Esophagus squamous epithelium (tissue), 5 donors: ENCODE measurements around the gene TMEM91. TPM values are rescaled to one million over a fixed set of nuclear protein-coding genes. Genes with fewer than 3 reads are reported as not detected.

Experiments used
- DNase-seq: peaks from one replicate; lab custom pipeline; 2025; lab: John Stamatoyannopoulos, UW
- H3K27ac ChIP-seq, 4 donors: fragments of 200-600 bp; sonication (generic); one replicate each; pipeline ENCODE4 v1.5.1; 2016 to 2019; ENCODE audit warnings: mild to moderate bottlenecking in 1 of 4
- H3K27me3 ChIP-seq, 4 donors: fragments of 200-600 bp; sonication (generic); 1 replicate in 3 of 4; 2 replicates in 1 of 4; pipeline versions ENCODE4 v1.5.1 to v1.6.0; 2017 to 2021; ENCODE audit warnings: antibody characterized with exemption in 1 of 4
- H3K36me3 ChIP-seq, 3 donors: fragments of 200-600 bp; sonication (generic); one replicate each; pipeline ENCODE4 v1.5.1; 2016 to 2019
- H3K4me1 ChIP-seq, 3 donors: fragments of 200-600 bp; sonication (generic); one replicate each; pipeline ENCODE4 v1.5.1; 2017 to 2019
- H3K4me3 ChIP-seq, 4 donors: fragments of 200-600 bp; sonication (generic); 1 replicate in 3 of 4; 2 replicates in 1 of 4; pipeline ENCODE4 v1.5.1; 2016 to 2019; ENCODE audit warnings: mild to moderate bottlenecking in 2 of 4, moderate library complexity in 1 of 4
- H3K9me3 ChIP-seq, 3 donors: fragments of 200-600 bp; sonication (generic); one replicate each; pipeline ENCODE4 v1.5.1; 2016 to 2019
- POLR2A ChIP-seq, 4 donors: fragments of 450-650 bp; IDR thresholded peaks; one replicate each; pipeline ENCODE4 v1.6.1; 2017; ENCODE audit warnings: antibody characterized with exemption in 4 of 4, mild to moderate bottlenecking in 4 of 4, moderate library complexity in 3 of 4
- WGBS, 2 donors: methylation state at CpG; one replicate each; pipeline ENCODE4 v1.1.5; 2018; 5-methylcytosine and 5-hydroxymethylcytosine counted together
- intact Hi-C: fragments of 100-400 bp; cut with DNase I; formaldehyde crosslinking; loops from one replicate; pipeline ENCODE4 v1.15.0; 2022
- total RNA-seq, 4 donors: library from RNA; depleted of rRNA; stranded (reverse); fragments of >200 nt; gene quantifications; one replicate each; pipeline ENCODE4 v1.1.0, GENCODE V29; 2016
- TF ChIP-seq, protein P1 (sequence below), 6 experiments: fragments of 450-650 bp in 4 of 6; fragments of 200-600 bp in 2 of 6; sonication (generic) in 2 of 6; IDR thresholded peaks; one replicate each; pipeline ENCODE4 v1.5.1; 2016 to 2019; ENCODE audit warnings: antibody characterized with exemption in 6 of 6, mild to moderate bottlenecking in 4 of 6, moderate library complexity in 4 of 6
- donor health status: DM: yes; HTN: yes; CAD: no.

Gene TMEM91
- total RNA-seq, 4 donors from 2014 or later = 6.2 to 15.8 (median 9.3) TPM

DNA sequence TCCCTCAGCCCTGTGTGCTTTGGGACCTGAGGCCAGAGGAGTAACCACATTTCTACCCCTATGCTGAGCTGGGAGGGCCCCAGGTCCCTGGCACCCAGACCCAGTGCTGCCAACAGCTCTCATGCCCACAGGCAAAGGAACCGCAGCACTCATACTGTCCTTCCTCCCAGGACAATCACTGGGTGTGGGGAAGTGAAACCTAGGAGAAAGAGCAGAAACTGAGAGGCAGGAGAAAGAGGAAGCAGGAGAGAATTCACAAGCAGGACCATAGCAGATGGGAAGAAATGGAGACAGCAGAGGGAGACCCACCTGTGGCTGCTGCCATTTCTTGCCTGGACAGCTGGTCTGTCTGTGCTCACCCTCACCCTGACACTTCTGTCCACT is 47.5 kb upstream of the TMEM91 start:
- intact Hi-C loops = no loop called here
- TF ChIP-seq, protein P1, sequence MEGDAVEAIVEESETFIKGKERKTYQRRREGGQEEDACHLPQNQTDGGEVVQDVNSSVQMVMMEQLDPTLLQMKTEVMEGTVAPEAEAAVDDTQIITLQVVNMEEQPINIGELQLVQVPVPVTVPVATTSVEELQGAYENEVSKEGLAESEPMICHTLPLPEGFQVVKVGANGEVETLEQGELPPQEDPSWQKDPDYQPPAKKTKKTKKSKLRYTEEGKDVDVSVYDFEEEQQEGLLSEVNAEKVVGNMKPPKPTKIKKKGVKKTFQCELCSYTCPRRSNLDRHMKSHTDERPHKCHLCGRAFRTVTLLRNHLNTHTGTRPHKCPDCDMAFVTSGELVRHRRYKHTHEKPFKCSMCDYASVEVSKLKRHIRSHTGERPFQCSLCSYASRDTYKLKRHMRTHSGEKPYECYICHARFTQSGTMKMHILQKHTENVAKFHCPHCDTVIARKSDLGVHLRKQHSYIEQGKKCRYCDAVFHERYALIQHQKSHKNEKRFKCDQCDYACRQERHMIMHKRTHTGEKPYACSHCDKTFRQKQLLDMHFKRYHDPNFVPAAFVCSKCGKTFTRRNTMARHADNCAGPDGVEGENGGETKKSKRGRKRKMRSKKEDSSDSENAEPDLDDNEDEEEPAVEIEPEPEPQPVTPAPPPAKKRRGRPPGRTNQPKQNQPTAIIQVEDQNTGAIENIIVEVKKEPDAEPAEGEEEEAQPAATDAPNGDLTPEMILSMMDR (IDR thresholded peaks at IDR 0.05) = no peak
- no peak for TF ChIP-seq POLR2A (IDR thresholded peaks at IDR 0.05)
- H3K9me3 ChIP-seq = no peaks in the 10 kb centered on the region
- DNase-seq = no peak
- H3K36me3 ChIP-seq = peaks cover 0 to 46% (median 12%) of the 10 kb centered on the region in 3 donors
- H3K27ac ChIP-seq = peak overlapping the region; percentile 85 to 90 (median 88)
- H3K4me1 ChIP-seq = peaks cover 53 to 71% (median 54%) of the 10 kb centered on the region in 3 donors
- 13 to 60% methylated on average over 1 of the region's 1 CpG for WGBS, 2 donors
- H3K27me3 ChIP-seq = no peaks in the 10 kb centered on the region
- H3K4me3 ChIP-seq = peak overlapping the region in 1 of 4 donors; percentile 53

DNA sequence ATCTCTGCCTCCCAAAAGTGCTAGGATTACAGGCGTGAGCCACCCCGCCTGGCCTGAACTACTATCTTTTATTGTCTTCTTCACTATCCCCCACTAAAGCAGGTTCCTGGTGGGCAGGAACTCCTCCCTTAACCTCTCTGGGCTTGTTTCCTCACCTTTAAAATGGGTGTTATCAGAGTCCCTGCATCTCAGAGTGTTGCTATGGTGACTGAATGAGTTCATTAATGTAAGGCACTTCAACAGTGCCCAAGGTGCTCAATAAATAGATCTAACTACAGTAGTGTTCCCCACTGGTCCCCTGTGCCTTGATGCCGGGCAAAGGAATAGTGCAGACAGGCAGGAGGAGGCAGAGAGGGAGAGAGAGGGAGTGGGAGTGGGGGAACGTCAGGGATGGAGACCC is 45.9 kb upstream of the TMEM91 start:
- intact Hi-C loops = no loop called here
- peaks cover 0 to 50% (median 12%) of the 10 kb centered on the region in 3 donors for H3K36me3 ChIP-seq
- no peak overlapping the region for H3K4me3 ChIP-seq
- peaks cover 36 to 60% (median 41%) of the 10 kb centered on the region in 3 donors for H3K4me1 ChIP-seq
- H3K9me3 ChIP-seq = no peaks in the 10 kb centered on the region
- WGBS, 2 donors = 82 to 90% methylated on average over 4 of the region's 4 CpGs
- no peak for DNase-seq
- H3K27me3 ChIP-seq = no peaks in the 10 kb centered on the region
- no peak overlapping the region for H3K27ac ChIP-seq
- TF ChIP-seq, protein P1 (IDR thresholded peaks at IDR 0.05) = no peak
- TF ChIP-seq POLR2A (IDR thresholded peaks at IDR 0.05) = no peak

DNA sequence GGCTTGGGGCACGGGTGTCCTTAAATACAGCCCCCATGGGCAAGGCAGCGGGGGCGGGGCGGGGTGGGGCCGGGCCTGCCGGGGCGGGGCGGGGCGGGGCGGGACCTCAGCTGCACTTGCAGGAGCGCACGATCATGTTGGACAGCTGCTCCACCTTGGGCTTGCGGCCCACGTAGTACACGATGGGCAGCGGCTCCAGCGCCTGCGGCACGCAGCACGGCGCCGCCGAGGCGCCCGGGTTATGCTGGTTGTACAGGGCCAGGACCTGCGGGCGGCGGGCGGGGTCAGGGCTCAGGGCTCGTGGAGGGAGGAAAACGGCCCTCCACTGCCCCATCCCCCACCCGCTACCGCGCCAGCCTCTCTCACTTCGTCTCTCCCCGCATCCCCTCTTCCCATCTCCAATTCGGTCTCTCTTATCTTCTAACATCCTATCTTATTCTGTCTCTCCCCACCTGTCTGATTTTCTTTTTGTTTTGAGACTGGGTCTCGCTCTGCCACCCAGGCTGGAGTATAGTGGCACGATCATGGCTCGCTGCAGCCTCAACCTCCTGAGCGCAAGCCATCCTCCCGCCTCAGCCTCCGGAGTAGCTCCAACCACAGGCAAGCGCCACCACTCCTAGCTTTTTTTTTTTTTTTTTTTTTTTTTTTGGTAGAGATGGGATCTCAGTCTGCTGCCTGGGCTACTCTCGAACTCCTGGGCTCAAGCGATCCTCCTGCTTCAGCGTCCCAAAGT is 45.2 kb upstream of the TMEM91 start:
- Histone ChIP-seq H3K36me3 (peaks cover 0 to 57% (median 12%) of the 10 kb centered on the region in 3 donors), H3K4me1 (peaks cover 30 to 55% (median 35%) of the 10 kb centered on the region in 3 donors), H3K9me3 (no peaks in the 10 kb centered on the region), H3K27me3 (no peaks in the 10 kb centered on the region), H3K4me3 (no peak overlapping the region), H3K27ac (no peak overlapping the region)
- no peak for DNase-seq
- TF ChIP-seq, protein P1 (IDR thresholded peaks at IDR 0.05) = no peak
- no peak for TF ChIP-seq POLR2A (IDR thresholded peaks at IDR 0.05)
- 85 to 87% methylated on average over 20 to 29 of the region's 47 CpGs for WGBS, 2 donors
- intact Hi-C loops = no loop called here

DNA sequence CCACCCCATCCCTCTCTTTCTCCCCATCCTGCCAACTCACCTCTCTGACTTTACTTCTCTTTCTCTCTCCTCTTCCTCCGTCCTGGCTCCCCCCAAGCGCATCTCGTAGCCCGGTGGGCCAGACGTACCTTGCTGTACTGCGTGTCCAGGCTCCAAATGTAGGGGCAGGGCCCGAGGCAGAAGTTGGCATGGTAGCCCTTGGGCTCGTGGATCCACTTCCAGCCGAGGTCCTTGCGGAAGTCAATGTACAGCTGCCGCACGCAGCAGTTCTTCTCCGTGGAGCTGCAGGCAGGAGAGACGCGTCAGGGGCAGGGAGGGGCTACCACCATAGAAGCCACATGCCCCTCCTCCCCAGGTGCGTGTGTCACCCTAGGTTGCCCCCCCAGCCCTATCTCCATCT is 44.3 kb upstream of the TMEM91 start:
- Histone ChIP-seq H3K36me3 (peaks cover 0 to 64% (median 12%) of the 10 kb centered on the region in 3 donors), H3K9me3 (no peaks in the 10 kb centered on the region), H3K4me3 (no peak overlapping the region), H3K27ac (no peak overlapping the region), H3K4me1 (peaks cover 21 to 46% (median 26%) of the 10 kb centered on the region in 3 donors), H3K27me3 (no peaks in the 10 kb centered on the region)
- no peak for TF ChIP-seq POLR2A (IDR thresholded peaks at IDR 0.05)
- TF ChIP-seq, protein P1 (IDR thresholded peaks at IDR 0.05) = no peak
- DNase-seq = no peak
- WGBS, 2 donors = 87 to 95% methylated on average over 7 to 14 of the region's 16 CpGs
- intact Hi-C loops = no loop called here

DNA sequence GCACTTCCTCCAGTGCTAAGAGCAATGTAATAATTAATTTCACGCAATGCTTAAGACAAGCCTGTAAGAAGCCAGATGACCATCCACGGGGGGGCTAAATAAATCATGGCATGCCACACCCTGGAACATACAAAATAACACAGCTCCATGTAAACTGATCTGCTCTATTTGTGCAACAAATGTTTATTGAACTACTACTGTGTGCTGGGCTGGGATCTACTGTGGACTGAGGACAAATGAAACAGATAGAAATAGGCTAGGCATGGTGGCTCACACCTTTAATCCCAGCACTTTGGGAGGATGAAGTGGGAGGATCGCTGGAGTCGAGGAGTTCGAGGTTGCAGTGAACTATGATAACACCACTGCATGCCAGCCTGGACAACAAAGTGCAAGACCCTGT is 43.9 kb upstream of the TMEM91 start:
- DNase-seq = no peak
- H3K27ac ChIP-seq = no peak overlapping the region
- no peak overlapping the region for H3K4me3 ChIP-seq
- H3K36me3 ChIP-seq = peaks cover 0 to 69% (median 12%) of the 10 kb centered on the region in 3 donors
- intact Hi-C loops = no loop called here
- no peaks in the 10 kb centered on the region for H3K9me3 ChIP-seq
- WGBS, 2 donors = 84 to 88% methylated on average over 5 of the region's 5 CpGs
- peaks cover 18 to 41% (median 21%) of the 10 kb centered on the region in 3 donors for H3K4me1 ChIP-seq
- H3K27me3 ChIP-seq = no peaks in the 10 kb centered on the region
- TF ChIP-seq, protein P1 (IDR thresholded peaks at IDR 0.05) = no peak
- no peak for TF ChIP-seq POLR2A (IDR thresholded peaks at IDR 0.05)
